Measurements from ENCODE around the gene CNTN6. TPM values are rescaled to one million over a fixed set of nuclear protein-coding genes. Genes with fewer than 3 reads are reported as not detected.

Gene CNTN6
- total RNA-seq = 0.66 and 5.5 TPM in 2 replicates

GRCh38 chr3:1092771-1093170 is at the start of gene CNTN6:
TSS of gene CNTN6 (plus strand) at chr3:1093024. CDS start at chr3:1148009, 54,985 bp downstream.

Measured in aortic smooth muscle cell (primary cell).